GM12874 (cell line): ENCODE measurements around the gene FXYD1.

ENCODE experiments used
- TF ChIP-seq, protein P1 (sequence below): IDR thresholded peaks from 2 replicates; pipeline ENCODE4 v1.5.1; 2011; ENCODE audit warnings: low read depth, mild to moderate bottlenecking, control low read depth, low read length, moderate library complexity; ENCODE audit not compliant: insufficient read depth

Gene FXYD1

DNA sequence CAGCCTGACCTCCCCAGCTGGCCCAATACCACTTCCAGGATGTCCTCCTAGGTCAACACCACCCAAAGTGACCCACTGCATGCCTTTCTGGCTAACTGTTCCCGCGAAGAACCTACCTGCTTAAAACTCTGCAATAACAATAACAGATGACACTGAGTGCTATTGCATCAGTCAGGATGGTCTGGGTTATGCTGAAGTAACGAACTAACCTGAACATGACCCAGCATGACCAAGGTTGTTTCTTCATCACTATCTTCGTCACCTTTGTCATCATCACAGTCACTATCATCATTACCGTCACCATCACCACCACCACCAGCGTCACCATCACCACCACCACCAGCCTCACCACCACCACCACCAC is 33.6 kb upstream of the FXYD1 start:
- TF ChIP-seq, protein P1, sequence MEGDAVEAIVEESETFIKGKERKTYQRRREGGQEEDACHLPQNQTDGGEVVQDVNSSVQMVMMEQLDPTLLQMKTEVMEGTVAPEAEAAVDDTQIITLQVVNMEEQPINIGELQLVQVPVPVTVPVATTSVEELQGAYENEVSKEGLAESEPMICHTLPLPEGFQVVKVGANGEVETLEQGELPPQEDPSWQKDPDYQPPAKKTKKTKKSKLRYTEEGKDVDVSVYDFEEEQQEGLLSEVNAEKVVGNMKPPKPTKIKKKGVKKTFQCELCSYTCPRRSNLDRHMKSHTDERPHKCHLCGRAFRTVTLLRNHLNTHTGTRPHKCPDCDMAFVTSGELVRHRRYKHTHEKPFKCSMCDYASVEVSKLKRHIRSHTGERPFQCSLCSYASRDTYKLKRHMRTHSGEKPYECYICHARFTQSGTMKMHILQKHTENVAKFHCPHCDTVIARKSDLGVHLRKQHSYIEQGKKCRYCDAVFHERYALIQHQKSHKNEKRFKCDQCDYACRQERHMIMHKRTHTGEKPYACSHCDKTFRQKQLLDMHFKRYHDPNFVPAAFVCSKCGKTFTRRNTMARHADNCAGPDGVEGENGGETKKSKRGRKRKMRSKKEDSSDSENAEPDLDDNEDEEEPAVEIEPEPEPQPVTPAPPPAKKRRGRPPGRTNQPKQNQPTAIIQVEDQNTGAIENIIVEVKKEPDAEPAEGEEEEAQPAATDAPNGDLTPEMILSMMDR = no peak

DNA sequence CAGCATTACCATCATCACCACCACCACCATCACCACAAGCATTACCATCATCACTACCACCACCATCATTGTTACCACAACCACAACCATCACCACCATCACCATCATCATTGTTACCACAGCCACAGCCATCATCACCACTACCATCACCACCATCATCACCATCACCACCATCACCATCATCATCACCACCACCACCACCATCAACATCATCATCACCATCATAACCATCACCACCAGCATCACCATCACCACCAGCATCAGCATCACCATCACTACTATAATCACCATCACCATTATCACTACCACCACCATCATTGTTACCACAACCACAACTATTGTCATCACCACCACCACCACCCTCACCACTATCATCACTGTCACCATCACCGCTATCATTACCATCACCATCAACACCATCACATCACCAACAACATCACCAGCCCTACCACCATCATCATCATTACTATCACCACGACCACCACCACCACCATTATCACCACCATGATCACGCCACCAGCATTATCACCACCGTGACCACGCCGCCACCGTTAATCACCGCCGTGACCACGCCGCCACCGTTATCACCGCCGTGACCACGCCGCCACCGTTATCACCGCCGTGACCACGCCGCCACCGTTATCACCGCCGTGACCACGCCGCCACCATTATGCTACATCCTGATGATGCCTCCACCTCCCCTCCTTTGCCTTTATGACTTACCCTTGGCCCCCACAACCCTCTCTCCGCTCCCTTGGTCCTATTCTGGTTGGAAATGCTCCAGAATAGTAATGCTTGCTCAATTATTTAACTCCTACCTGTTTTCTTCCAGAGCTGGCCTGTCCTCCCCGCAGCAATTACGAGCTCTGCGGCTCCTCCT is 33.0 kb upstream of the FXYD1 start:
- TF ChIP-seq, protein P1 = no peak

DNA sequence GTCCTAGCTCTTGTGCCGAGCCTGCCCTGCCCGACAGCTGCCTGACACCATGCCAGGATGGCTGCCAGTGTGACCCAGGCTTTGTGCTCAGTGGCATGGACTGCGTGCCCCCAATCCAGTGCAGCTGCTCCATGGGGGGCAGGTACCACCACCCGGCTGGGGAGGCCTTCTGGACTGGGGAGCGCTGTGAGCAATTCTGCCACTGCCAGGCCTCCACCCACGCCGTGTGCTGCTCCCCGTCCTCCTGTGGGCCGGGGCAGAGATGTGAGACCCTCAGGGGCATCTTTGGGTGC is 32.4 kb upstream of the FXYD1 start:
- TF ChIP-seq, protein P1 = no peak

DNA sequence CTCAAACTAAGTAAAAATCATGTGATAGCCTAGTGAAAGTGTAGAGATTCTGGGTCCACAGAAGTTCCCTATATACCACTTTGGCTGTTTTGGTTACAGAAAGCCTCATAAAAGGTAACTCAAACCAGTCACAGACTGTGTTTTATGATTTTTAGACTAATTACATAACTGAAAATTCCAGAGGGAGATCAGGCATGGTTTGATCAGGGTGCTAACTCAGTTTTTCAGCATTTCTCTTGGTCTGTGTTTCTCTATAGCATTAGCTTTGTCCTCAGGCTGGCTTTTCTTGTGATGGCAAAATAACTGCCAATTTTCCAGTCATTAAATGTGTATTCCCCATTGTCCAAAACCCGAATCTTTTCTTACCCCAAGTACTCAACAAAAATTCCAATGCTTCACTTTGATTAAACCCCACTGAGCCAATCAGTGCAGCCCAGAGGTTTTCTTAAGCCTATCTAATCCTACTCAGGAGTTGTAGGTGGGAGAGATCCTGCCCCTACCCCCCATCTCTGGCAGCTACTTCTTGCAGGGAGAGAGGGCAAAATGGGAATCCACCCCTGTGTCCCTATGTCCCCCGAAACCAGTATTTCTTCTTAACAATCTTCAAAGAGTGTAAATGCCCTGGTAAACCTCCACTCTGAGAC is 31.6 kb upstream of the FXYD1 start:
- TF ChIP-seq, protein P1 = no peak

DNA sequence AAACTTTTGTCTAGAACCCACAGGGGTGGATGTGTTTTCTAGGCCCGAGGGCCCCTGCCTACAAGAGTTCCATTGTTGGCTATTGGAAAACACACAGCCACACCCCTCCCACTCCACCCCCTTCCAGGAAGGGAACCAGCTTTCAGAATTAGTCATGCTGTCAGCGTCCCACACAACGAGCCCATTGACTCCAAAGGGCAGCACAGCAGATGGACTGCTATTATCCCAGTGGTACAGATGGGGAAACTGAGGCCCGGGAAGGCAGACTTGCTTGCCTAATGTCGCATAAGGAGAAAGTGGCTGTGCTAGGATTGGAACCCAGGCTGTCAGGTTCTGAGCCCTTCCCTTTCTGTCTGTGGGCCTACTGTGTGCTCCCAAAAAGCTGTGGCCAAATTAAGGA is 31.1 kb upstream of the FXYD1 start:
- TF ChIP-seq, protein P1 = no peak

DNA sequence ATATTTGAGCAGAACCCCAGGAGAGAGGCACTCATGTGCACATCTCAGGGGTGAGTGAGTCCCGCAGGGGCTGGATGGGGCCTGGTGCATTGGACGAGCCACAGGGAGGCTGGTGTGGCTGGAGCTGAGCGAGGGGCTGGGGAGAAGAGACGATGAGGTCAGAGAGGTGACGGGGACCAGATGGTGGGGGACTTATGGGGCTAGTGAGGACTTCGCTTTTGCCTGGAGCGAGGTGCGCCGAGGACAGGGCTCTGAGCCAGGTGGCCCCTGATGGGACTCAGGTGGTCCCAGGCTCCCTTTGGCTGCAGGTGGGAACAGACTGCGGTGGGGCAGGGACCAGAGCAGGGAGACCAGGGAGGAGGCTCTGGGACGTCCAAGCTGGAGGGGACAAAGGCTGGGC is 29.9 kb upstream of the FXYD1 start:
- TF ChIP-seq, protein P1 = no peak

DNA sequence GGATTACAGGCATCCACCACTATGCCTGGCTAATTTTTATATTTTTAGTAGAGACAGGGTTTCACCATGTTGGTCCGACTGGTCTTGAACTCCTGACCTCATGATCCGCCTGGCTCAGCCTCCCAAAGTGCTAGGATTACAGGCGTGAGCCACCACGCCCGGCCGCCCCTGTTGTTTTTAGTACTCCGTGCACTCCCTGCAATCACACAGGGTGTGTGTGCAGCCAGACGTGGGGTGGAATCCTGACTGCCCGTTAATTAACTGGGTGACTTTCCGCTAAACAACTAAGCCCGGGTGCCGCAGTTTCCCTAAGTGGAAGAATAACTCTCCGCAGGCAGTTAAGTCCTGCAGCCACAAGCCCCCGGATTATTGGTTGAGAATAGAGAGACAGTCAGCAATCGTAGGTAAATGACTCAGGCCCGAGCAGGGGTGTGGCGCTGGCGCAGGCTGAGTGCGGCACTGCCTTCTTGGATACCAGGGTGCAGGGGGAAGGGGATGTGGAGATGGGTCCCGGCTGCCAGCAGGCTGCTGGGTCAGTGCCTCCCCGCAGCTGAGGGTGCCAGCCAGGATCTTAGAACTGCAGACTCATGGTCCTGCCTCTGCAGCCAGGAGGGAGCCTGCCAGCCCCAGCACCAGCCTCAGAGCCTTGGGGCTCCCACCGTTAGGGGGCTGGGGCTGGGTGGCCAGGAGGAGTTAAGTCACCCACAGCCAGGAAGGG is 29.1 kb upstream of the FXYD1 start:
- TF ChIP-seq, protein P1 = no peak
